A673 (cell line): ENCODE data around the gene HIP1R.

Experiments
- EZH2 ChIP-seq: fragments of 200-600 bp; sonication (generic); IDR thresholded peaks from 2 replicates; pipeline ENCODE4 v1.6.1; 2017; ENCODE audit warnings: borderline replicate concordance, low read depth, mild to moderate bottlenecking, mixed read lengths, antibody characterized with exemption, low read length; ENCODE audit not compliant: poor library complexity, severe bottlenecking
- TF ChIP-seq, protein P1 (sequence below): fragments of 300-800, 200-600 bp; sonication (generic); conservative IDR thresholded peaks from 2 replicates; pipeline ENCODE4 v1.5.1; 2017; ENCODE audit warnings: low read depth, mild to moderate bottlenecking, antibody characterized with exemption, low read length, moderate library complexity, mixed read lengths

DNA sequence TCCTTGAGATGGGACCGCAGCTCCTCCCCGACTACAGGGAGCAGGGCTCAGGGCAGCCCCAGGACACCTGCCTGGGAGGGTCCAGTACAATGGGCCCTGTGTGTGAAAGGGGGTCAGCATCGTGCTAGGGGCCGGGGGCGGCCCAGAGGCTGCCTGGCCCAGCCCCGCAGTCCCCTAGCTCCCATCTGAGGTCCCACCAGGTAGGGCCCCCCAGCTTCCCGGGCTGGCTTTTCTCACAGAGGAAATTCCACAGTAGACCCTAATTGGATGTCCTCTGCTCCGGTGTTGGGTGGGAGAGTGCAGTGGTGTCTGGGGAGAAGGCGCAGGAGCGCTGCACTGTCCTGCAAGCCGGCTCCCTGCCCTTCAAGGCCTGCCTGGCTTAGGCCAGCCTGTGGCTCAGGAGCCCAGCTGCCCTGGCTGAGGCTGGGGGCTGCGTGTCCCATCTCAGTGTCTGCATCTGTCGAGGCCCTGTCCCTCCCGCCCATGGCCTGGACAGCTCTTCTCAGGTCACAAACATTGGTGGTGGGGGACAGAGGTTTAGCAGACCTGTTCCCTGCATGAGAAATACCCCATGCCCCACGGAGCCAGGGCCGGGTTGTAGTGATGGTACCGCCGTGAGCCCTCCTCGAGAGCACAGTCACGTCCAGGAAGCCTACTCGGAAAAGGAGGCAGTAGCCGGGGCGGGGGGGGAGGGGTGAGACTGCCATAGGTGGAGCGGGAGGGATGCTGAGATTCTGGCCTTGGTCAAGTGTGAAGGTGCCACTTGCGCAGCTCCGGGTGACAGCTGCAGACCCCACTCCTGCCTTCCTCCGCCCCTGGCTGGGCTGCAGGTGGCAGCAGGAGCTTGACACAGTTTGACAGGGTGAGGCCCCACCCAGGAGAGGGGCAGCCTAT is 11.6 kb downstream of the HIP1R start:
- TF ChIP-seq, protein P1, sequence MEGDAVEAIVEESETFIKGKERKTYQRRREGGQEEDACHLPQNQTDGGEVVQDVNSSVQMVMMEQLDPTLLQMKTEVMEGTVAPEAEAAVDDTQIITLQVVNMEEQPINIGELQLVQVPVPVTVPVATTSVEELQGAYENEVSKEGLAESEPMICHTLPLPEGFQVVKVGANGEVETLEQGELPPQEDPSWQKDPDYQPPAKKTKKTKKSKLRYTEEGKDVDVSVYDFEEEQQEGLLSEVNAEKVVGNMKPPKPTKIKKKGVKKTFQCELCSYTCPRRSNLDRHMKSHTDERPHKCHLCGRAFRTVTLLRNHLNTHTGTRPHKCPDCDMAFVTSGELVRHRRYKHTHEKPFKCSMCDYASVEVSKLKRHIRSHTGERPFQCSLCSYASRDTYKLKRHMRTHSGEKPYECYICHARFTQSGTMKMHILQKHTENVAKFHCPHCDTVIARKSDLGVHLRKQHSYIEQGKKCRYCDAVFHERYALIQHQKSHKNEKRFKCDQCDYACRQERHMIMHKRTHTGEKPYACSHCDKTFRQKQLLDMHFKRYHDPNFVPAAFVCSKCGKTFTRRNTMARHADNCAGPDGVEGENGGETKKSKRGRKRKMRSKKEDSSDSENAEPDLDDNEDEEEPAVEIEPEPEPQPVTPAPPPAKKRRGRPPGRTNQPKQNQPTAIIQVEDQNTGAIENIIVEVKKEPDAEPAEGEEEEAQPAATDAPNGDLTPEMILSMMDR: no peak
- no peak for TF ChIP-seq EZH2
